Upper lobe of left lung (tissue), 6 donors: Measurements from ENCODE around the gene EEF1B2. TPM values are rescaled to one million over a fixed set of nuclear protein-coding genes. Genes with fewer than 3 reads are reported as not detected.
A peak's percentile ranks its signal among the peaks of the same experiment; 100 is the strongest.
"Not testable (repeated sequence)": the region's sequence is repeated elsewhere in the genome, so short reads cannot be mapped to it uniquely, and the experiment has no call there.

Source experiments
- ATAC-seq, 2 donors: fragments of 200-7000 bp; cut with Tn5 transposase; one replicate each; pipeline ENCODE4 v1.9.1; 2022; ENCODE audit warnings: mild to moderate bottlenecking in 2 of 2, moderate library complexity in 2 of 2; ENCODE audit not compliant: low FRiP score in 2 of 2
- DNase-seq, 2 donors: peaks; one replicate each; pipeline ENCODE4 v3.0.0-alpha.2; 2019 to 2020
- H3K27ac ChIP-seq, 4 donors: fragments of 200-600 bp; sonication (generic); one replicate each; pipeline ENCODE4 v1.5.1; 2016 to 2019
- H3K27me3 ChIP-seq, 4 donors: fragments of 200-600 bp; sonication (generic); one replicate each; pipeline ENCODE4 v1.5.1; 2017 to 2019
- H3K36me3 ChIP-seq, 4 donors: fragments of 200-600 bp; sonication (generic); one replicate each; pipeline ENCODE4 v1.5.1; 2016 to 2019
- H3K4me1 ChIP-seq, 4 donors: fragments of 200-600 bp; sonication (generic); one replicate each; pipeline ENCODE4 v1.5.1; 2018 to 2019
- H3K4me3 ChIP-seq, 4 donors: fragments of 200-600 bp; sonication (generic); one replicate each; pipeline ENCODE4 v1.5.1; 2017 to 2019; ENCODE audit warnings: mild to moderate bottlenecking in 2 of 4, moderate library complexity in 1 of 4
- H3K9me3 ChIP-seq, 4 donors: fragments of 200-600 bp; sonication (generic); one replicate each; pipeline ENCODE4 v1.5.1; 2018 to 2019
- CTCF ChIP-seq, 6 experiments: fragments of 450-650 bp in 4 of 6; fragments of 200-600 bp in 2 of 6; sonication (generic) in 2 of 6; IDR thresholded peaks; one replicate each; pipeline ENCODE4 v1.5.1; 2016 to 2019; ENCODE audit warnings: antibody characterized with exemption in 6 of 6
- EP300 ChIP-seq, 4 donors: sonication (generic); formaldehyde crosslinking; IDR thresholded peaks; one replicate each; pipeline ENCODE4 v1.5.1; 2017; ENCODE audit warnings: antibody characterized with exemption in 4 of 4, control low read depth in 2 of 4
- POLR2A ChIP-seq, 4 donors: fragments of 450-650 bp; IDR thresholded peaks; one replicate each; pipeline ENCODE4 v1.5.1; 2016 to 2017; ENCODE audit warnings: antibody characterized with exemption in 4 of 4, mild to moderate bottlenecking in 2 of 4
- POLR2AphosphoS5 ChIP-seq, 2 donors: sonication (generic); formaldehyde crosslinking; IDR thresholded peaks; one replicate each; pipeline ENCODE4 v1.5.1; 2017; ENCODE audit warnings: antibody characterized with exemption in 2 of 2
- WGBS, 2 donors: methylation state at CpG; one replicate each; pipeline ENCODE4 v1.1.5; 2017 to 2018; 5-methylcytosine and 5-hydroxymethylcytosine counted together
- total RNA-seq, 6 donors: library from RNA; depleted of rRNA in 4 of 6; stranded (reverse); fragments of >200 nt in 4 of 6; gene quantifications; one replicate each; pipeline versions ENCODE4 v1.1.0 to v1.2.1, GENCODE V29; 2016 to 2021
- donor health status: DM: no; HTN: no; CAD: no; lungs with moderate emphysema.
- donor health status: DM: no; HTN: yes; CAD: no; lungs with severe emphysema.

Gene EEF1B2
- total RNA-seq, 6 donors from 2014 or later: 100 to 438 (median 260) TPM

GRCh38 chr2:206163251-206163880, 3.7 kb downstream of the EEF1B2 start:
- no peak for DNase-seq
- H3K36me3 ChIP-seq: peaks cover 17 to 42% (median 23%) of the 10 kb centered on the region in 4 donors
- H3K4me3 ChIP-seq: no peak overlapping the region
- ATAC-seq: no peak
- H3K27ac ChIP-seq: no peak overlapping the region
- no peaks in the 10 kb centered on the region for H3K27me3 ChIP-seq
- peaks cover 7 to 19% (median 13%) of the 10 kb centered on the region in 4 donors for H3K4me1 ChIP-seq
- TF ChIP-seq POLR2AphosphoS5 (IDR thresholded peaks at IDR 0.05) (no peak), CTCF (IDR thresholded peaks at IDR 0.05) (no peak), EP300 (IDR thresholded peaks at IDR 0.05) (no peak), POLR2A (IDR thresholded peaks at IDR 0.05) (no peak)
- no peaks in the 10 kb centered on the region for H3K9me3 ChIP-seq
- WGBS, 2 donors: 90% methylated on average over 3 of the region's 3 CpGs

GRCh38 chr2:206164261-206164862, 4.7 kb downstream of the EEF1B2 start:
- Histone ChIP-seq H3K36me3 (peaks cover 17 to 42% (median 23%) of the 10 kb centered on the region in 4 donors), H3K27ac (no peak overlapping the region), H3K9me3 (no peaks in the 10 kb centered on the region), H3K4me1 (peaks cover 7 to 16% (median 13%) of the 10 kb centered on the region in 4 donors), H3K27me3 (no peaks in the 10 kb centered on the region), H3K4me3 (no peak overlapping the region)
- no peak for TF ChIP-seq POLR2AphosphoS5 (IDR thresholded peaks at IDR 0.05)
- TF ChIP-seq POLR2A (IDR thresholded peaks at IDR 0.05): no peak
- TF ChIP-seq EP300 (IDR thresholded peaks at IDR 0.05): no peak
- peak; percentile 45 to 79 (median 60) for TF ChIP-seq CTCF (IDR thresholded peaks at IDR 0.05)
- 74% methylated on average over 2 of the region's 2 CpGs for WGBS, 2 donors
- ATAC-seq: no peak
- DNase-seq: no peak

GRCh38 chr2:206168230-206168629, 8.5 kb downstream of the EEF1B2 start:
- WGBS, 2 donors: 94 to 99% methylated on average over 4 of the region's 4 CpGs
- not testable (repeated sequence) for H3K4me3 ChIP-seq, ATAC-seq

GRCh38 chr2:206171624-206172397, 12.1 kb downstream of the EEF1B2 start:
- not testable (repeated sequence) for H3K27ac ChIP-seq, H3K36me3 ChIP-seq, H3K9me3 ChIP-seq, ATAC-seq, H3K4me3 ChIP-seq, H3K4me1 ChIP-seq, H3K27me3 ChIP-seq
- peak in 1 of 2 donors; percentile 58 for DNase-seq
- WGBS, 2 donors: 95% methylated on average over 13 of the region's 52 CpGs; no CpG with 5 or more reads in 1 of the 2 donors

More at GRCh38 chr2:206168230-206168629, 8.5 kb downstream of the EEF1B2 start:
- not testable (repeated sequence) for H3K27ac ChIP-seq, DNase-seq, H3K9me3 ChIP-seq, H3K4me1 ChIP-seq, H3K27me3 ChIP-seq
- peaks cover 0 to 15% (median 3%) of the 10 kb centered on the region in 4 donors for H3K36me3 ChIP-seq

- Histone ChIP-seq H3K4me3 (no peak overlapping the region), H3K4me1 (no peaks in the 10 kb centered on the region), H3K36me3 (no peaks in the 10 kb centered on the region), H3K27ac (no peak overlapping the region), H3K27me3 (no peaks in the 10 kb centered on the region), H3K9me3 (no peaks in the 10 kb centered on the region)
- DNase-seq: no peak
- no peak for ATAC-seq
- TF ChIP-seq CTCF (IDR thresholded peaks at IDR 0.05): no peak
- no peak for TF ChIP-seq POLR2AphosphoS5 (IDR thresholded peaks at IDR 0.05)
- TF ChIP-seq POLR2A (IDR thresholded peaks at IDR 0.05): no peak
- no peak for TF ChIP-seq EP300 (IDR thresholded peaks at IDR 0.05)
- WGBS, 2 donors: 97 to 100% methylated on average over 4 of the region's 4 CpGs
Measured at GRCh38 chr2:206173147-206173546, 13.5 kb downstream of the EEF1B2 start.
